Karpas-422 (cell line): ENCODE measurements around the gene AMOTL2. TPM values are rescaled to one million over a fixed set of nuclear protein-coding genes. Genes with fewer than 3 reads are reported as not detected.

Experiments
- DNase-seq: peaks from one replicate; pipeline ENCODE4 v3.0.0-alpha.2; 2015
- H2AFZ ChIP-seq: fragments of 200-600 bp; sonication (generic); 2 replicates; pipeline ENCODE4 v1.6.1; 2014; ENCODE audit warnings: antibody characterized with exemption, low read length, mixed read lengths
- H3K27ac ChIP-seq: fragments of 200-600 bp; sonication (generic); 2 replicates; pipeline ENCODE4 v1.5.1; 2014; ENCODE audit warnings: mild to moderate bottlenecking, low read length, moderate library complexity
- H3K27me3 ChIP-seq: fragments of 200-600 bp; sonication (generic); 2 replicates; pipeline ENCODE4 v1.6.1; 2014; ENCODE audit warnings: low read length, mixed read lengths
- H3K36me3 ChIP-seq: fragments of 200-600 bp; sonication (generic); 2 replicates; pipeline ENCODE4 v1.6.1; 2014; ENCODE audit warnings: low read length, mixed read lengths; ENCODE audit not compliant: insufficient read depth
- H3K4me1 ChIP-seq: fragments of 200-600 bp; sonication (generic); 2 replicates; pipeline ENCODE4 v1.6.1; 2014; ENCODE audit warnings: mild to moderate bottlenecking, low read length, mixed read lengths
- H3K4me2 ChIP-seq: fragments of 200-600 bp; sonication (generic); 2 replicates; pipeline ENCODE4 v1.6.1; 2014; ENCODE audit warnings: low read length, low read depth, mild to moderate bottlenecking; ENCODE audit not compliant: poor library complexity, severe bottlenecking
- H3K4me3 ChIP-seq: fragments of 200-600 bp; sonication (generic); 2 replicates; pipeline ENCODE4 v1.5.1; 2014; ENCODE audit warnings: mild to moderate bottlenecking, antibody characterized with exemption, low read length, mixed read lengths
- H3K79me2 ChIP-seq: fragments of 200-600 bp; sonication (generic); 2 replicates; pipeline ENCODE4 v1.6.1; 2014; ENCODE audit warnings: mild to moderate bottlenecking, low read length, mixed read lengths
- H3K9ac ChIP-seq: fragments of 200-600 bp; sonication (generic); 2 replicates; pipeline ENCODE4 v1.6.0; 2014; ENCODE audit warnings: low read length
- H3K9me2 ChIP-seq: fragments of 200-600 bp; sonication (generic), shearing (Covaris generic); replicated peaks from 2 replicates; pipeline ENCODE4 v1.6.0; 2014; ENCODE audit warnings: mild to moderate bottlenecking, low read length, moderate library complexity; ENCODE audit not compliant: insufficient read depth
- H3K9me3 ChIP-seq: fragments of 300-700, 200-600 bp; sonication (generic); 2 replicates; pipeline ENCODE4 v1.6.1; 2014; ENCODE audit warnings: low read length, mixed read lengths
- H4K20me1 ChIP-seq: fragments of 200-600 bp; sonication (generic); 2 replicates; pipeline ENCODE4 v1.6.1; 2014; ENCODE audit warnings: mild to moderate bottlenecking, antibody characterized with exemption, low read length, low read depth; ENCODE audit not compliant: insufficient read depth
- total RNA-seq: library from RNA; depleted of rRNA; stranded (reverse); fragments of >200 nt; shearing (Covaris generic); gene quantifications from 2 replicates; pipeline ENCODE4 v1.2.3, GENCODE V29; 2014; ENCODE audit warnings: low replicate concordance

AMOTL2 gene
- total RNA-seq, 1 experiment from 2014 or later: not detected

- no peaks in the 10 kb centered on the region for H3K27me3 ChIP-seq
- no peaks in the 10 kb centered on the region for H3K9me3 ChIP-seq
- H3K36me3 ChIP-seq: no peaks in the 10 kb centered on the region
- no peaks in the 10 kb centered on the region for H3K9me2 ChIP-seq
- no peak overlapping the region for H3K9ac ChIP-seq
- no peak overlapping the region for H3K4me3 ChIP-seq
- no peak overlapping the region for H2AFZ ChIP-seq
- no peak overlapping the region for H3K27ac ChIP-seq
- no peak overlapping the region for H3K4me2 ChIP-seq
- DNase-seq: no peak
- no peaks in the 10 kb centered on the region for H3K79me2 ChIP-seq
- no peaks in the 10 kb centered on the region for H4K20me1 ChIP-seq
- no peaks in the 10 kb centered on the region for H3K4me1 ChIP-seq
Measured at GRCh38 chr3:134333522-134334181, 40.6 kb downstream of the AMOTL2 start.

GRCh38 chr3:134332344-134332743, 41.9 kb downstream of the AMOTL2 start:
- Histone ChIP-seq H3K9me2 (no peaks in the 10 kb centered on the region), H3K4me2 (no peak overlapping the region), H4K20me1 (no peaks in the 10 kb centered on the region), H3K27ac (no peak overlapping the region), H3K4me1 (no peaks in the 10 kb centered on the region), H3K27me3 (no peaks in the 10 kb centered on the region), H3K9me3 (no peaks in the 10 kb centered on the region), H3K9ac (no peak overlapping the region), H3K4me3 (no peak overlapping the region), H3K79me2 (no peaks in the 10 kb centered on the region), H3K36me3 (no peaks in the 10 kb centered on the region), H2AFZ (no peak overlapping the region)
- no peak for DNase-seq

- H3K27me3 ChIP-seq: no peaks in the 10 kb centered on the region
- H3K9me3 ChIP-seq: no peaks in the 10 kb centered on the region
- no peak overlapping the region for H3K27ac ChIP-seq
- H3K4me1 ChIP-seq: no peaks in the 10 kb centered on the region
- H3K36me3 ChIP-seq: no peaks in the 10 kb centered on the region
- no peak overlapping the region for H3K9ac ChIP-seq
- no peaks in the 10 kb centered on the region for H3K9me2 ChIP-seq
- no peaks in the 10 kb centered on the region for H3K79me2 ChIP-seq
- H2AFZ ChIP-seq: no peak overlapping the region
- no peak overlapping the region for H3K4me2 ChIP-seq
- DNase-seq: no peak
- no peaks in the 10 kb centered on the region for H4K20me1 ChIP-seq
- H3K4me3 ChIP-seq: no peak overlapping the region
Measured at GRCh38 chr3:134331811-134332199, 42.4 kb downstream of the AMOTL2 start.

GRCh38 chr3:134330883-134331810, 43.1 kb downstream of the AMOTL2 start:
- Histone ChIP-seq H3K4me2 (no peak overlapping the region), H3K9ac (no peak overlapping the region), H4K20me1 (no peaks in the 10 kb centered on the region), H3K36me3 (no peaks in the 10 kb centered on the region), H3K9me2 (no peaks in the 10 kb centered on the region), H3K79me2 (no peaks in the 10 kb centered on the region), H3K27me3 (no peaks in the 10 kb centered on the region), H3K27ac (no peak overlapping the region), H3K4me3 (no peak overlapping the region), H3K9me3 (no peaks in the 10 kb centered on the region), H2AFZ (no peak overlapping the region), H3K4me1 (no peaks in the 10 kb centered on the region)
- no peak for DNase-seq

- no peak overlapping the region for H3K27ac ChIP-seq
- DNase-seq: no peak
- no peaks in the 10 kb centered on the region for H4K20me1 ChIP-seq
- H3K9me2 ChIP-seq: no peaks in the 10 kb centered on the region
- H3K79me2 ChIP-seq: no peaks in the 10 kb centered on the region
- no peak overlapping the region for H3K4me2 ChIP-seq
- H2AFZ ChIP-seq: no peak overlapping the region
- H3K4me3 ChIP-seq: no peak overlapping the region
- H3K4me1 ChIP-seq: no peaks in the 10 kb centered on the region
- no peaks in the 10 kb centered on the region for H3K27me3 ChIP-seq
- H3K36me3 ChIP-seq: no peaks in the 10 kb centered on the region
- no peaks in the 10 kb centered on the region for H3K9me3 ChIP-seq
- no peak overlapping the region for H3K9ac ChIP-seq
Measured at GRCh38 chr3:134328846-134329245, 45.4 kb downstream of the AMOTL2 start.

GRCh38 chr3:134328147-134328591, 46.1 kb downstream of the AMOTL2 start:
- Histone ChIP-seq H4K20me1 (no peaks in the 10 kb centered on the region), H3K9ac (no peak overlapping the region)

GRCh38 chr3:134327594-134327975, 46.7 kb downstream of the AMOTL2 start:
- Histone ChIP-seq H3K79me2 (no peaks in the 10 kb centered on the region), H2AFZ (no peak overlapping the region), H3K9me2 (no peaks in the 10 kb centered on the region), H3K27me3 (no peaks in the 10 kb centered on the region), H3K9ac (no peak overlapping the region), H3K4me1 (no peaks in the 10 kb centered on the region), H3K36me3 (no peaks in the 10 kb centered on the region), H3K27ac (no peak overlapping the region), H4K20me1 (no peaks in the 10 kb centered on the region), H3K9me3 (no peaks in the 10 kb centered on the region), H3K4me2 (no peak overlapping the region), H3K4me3 (no peak overlapping the region)
- no peak for DNase-seq

More at GRCh38 chr3:134328147-134328591, 46.1 kb downstream of the AMOTL2 start:
- Histone ChIP-seq H3K9me3 (no peaks in the 10 kb centered on the region), H3K79me2 (no peaks in the 10 kb centered on the region), H3K4me3 (no peak overlapping the region), H3K4me2 (no peak overlapping the region), H3K9me2 (no peaks in the 10 kb centered on the region), H3K27ac (no peak overlapping the region), H3K36me3 (no peaks in the 10 kb centered on the region), H3K4me1 (no peaks in the 10 kb centered on the region), H2AFZ (no peak overlapping the region), H3K27me3 (no peaks in the 10 kb centered on the region)
- DNase-seq: no peak

- Histone ChIP-seq H3K9ac (no peak overlapping the region), H3K36me3 (no peaks in the 10 kb centered on the region), H3K79me2 (no peaks in the 10 kb centered on the region), H3K9me2 (no peaks in the 10 kb centered on the region), H2AFZ (no peak overlapping the region), H3K4me1 (no peaks in the 10 kb centered on the region), H3K4me3 (no peak overlapping the region), H3K27me3 (no peaks in the 10 kb centered on the region), H3K4me2 (no peak overlapping the region), H3K27ac (no peak overlapping the region), H4K20me1 (no peaks in the 10 kb centered on the region), H3K9me3 (no peaks in the 10 kb centered on the region)
- no peak for DNase-seq
Measured at GRCh38 chr3:134326760-134327593, 47.3 kb downstream of the AMOTL2 start.
